GM12872 (cell line): Measurements from ENCODE around the gene SMAD7.

Experiments
- CTCF ChIP-seq: IDR thresholded peaks from 3 replicates; pipeline ENCODE4 v1.5.1; 2011; ENCODE audit warnings: low read depth, mild to moderate bottlenecking, low read length, moderate library complexity; ENCODE audit not compliant: insufficient read depth

The SMAD7 gene

GRCh38 chr18:48962994-48963561 is 12.3 kb upstream of the SMAD7 start:
- TF ChIP-seq CTCF = no peak

DNA sequence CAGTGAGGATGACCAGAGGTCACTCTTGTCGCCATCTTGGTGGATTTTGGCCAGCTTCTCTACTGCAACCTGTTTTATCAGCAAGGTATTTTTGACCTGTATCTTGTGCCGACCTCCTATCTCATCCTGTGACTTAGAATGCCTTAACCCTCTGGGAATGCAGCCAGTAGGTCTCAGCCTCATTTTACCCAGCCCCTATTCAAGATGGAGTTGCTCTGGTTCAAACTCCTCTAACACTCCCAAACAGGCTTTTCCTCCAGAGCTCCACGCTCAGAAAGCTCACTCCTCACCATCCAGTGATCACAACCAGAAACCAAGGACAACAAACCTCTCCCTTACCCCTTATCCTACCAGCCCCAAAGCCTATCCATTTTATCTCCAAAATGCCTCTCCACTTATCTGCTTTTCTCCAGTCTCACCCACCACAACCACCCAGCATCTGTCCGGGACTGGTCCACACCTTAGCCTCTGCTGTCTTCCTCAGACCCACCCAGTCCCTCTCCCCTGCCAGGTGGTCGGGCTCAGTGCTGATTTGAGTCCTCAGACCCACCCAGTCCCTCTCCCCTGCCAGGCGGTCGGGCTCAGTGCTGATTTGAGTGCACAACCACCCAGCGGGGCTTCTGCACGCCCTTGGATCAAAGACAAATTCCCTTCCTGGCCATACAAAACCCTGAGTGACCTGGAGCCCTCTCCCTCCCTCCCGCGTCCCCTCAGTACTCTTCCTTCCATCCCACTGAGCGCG is 11.7 kb upstream of the SMAD7 start:
- TF ChIP-seq CTCF = no peak

DNA sequence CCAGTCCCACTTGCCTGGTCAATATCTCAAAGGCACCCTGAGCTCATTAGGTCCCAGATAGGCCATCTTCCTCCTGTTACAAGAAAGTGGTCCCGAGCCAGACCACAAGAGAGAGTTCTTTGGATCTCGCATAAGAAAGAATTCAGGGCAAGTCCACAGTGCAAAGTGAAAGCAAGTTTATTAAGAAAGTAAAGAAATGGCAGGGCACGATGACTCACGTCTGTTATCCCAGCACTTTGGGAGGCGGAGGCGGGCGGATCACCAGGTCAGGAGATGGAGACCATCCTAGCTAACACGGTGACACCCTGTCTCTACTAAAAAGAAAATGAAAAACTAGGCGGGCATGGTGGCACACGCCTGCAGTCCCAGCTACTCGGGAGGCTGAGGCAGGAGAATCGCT is 10.8 kb upstream of the SMAD7 start:
- no peak for TF ChIP-seq CTCF

- TF ChIP-seq CTCF = no peak
Observed at GRCh38 chr18:48959921-48960920, 9.5 kb upstream of the SMAD7 start.

DNA sequence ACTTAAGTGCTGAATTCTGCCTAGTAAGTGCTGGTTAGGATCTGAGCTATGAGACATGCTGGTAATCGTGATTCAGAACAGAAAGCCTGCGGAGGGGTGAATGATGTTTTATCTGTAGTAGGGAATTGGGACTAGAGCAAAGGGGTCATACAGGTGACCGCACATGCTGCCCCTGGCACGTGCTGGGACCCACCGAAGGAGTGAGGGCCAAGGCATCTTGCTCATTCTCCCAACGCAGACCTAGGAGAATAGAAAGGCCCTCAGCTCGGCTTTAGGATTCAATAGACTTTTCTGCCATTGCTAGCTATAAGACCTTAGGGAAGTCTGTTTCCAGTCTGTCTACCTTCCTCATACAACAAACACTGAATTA is 8.8 kb upstream of the SMAD7 start:
- TF ChIP-seq CTCF = no peak

DNA sequence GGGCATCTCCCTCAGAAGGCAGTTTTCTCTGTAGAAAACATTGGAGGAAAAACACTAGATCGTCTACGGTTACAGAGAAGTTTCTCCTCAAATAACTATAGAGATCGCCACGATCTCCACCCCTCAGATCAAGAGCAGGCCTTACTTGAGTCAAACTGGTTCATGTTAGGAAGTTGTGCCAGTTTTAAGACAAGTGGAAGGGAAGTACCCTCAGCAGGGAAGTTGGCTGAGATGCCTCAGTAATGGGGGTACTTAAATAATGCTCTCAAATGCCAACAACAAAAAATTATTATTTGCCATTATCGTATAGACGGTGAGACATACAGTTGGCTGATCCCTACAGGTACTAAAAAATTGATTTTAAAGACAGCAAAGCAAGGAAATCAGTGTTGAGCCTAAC is 8.2 kb upstream of the SMAD7 start:
- no peak for TF ChIP-seq CTCF

DNA sequence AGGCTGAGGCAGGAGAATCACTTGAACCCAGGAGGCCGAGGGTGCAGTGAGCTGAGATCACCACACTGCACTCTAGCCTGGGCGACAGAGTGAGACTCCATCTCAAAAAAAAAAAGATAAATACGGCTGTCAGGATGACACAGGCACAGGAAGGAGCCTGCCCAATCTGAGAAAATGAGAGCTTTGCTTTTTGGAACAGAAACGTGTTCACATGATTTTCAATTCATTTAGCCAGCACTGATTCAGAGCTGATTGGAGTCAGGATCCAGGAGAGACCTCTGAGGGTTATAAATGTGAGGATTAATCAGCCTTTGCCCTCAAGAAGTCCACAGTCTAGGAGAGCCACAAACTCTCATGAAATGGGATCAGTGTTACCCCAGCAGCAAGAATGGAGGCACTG is 6.9 kb upstream of the SMAD7 start:
- TF ChIP-seq CTCF = no peak
